HG03135 (cell line): ENCODE data around the gene NCKAP5.

Experiments
- ATAC-seq: cut with Tn5 transposase; IDR thresholded peaks from one replicate; pipeline ENCODE4 v1.9.1; 2021; ENCODE audit warnings: mild to moderate bottlenecking, moderate library complexity; ENCODE audit not compliant: unreplicated experiment

NCKAP5 gene

GRCh38 chr2:133303150-133303549 lies 265.1 kb downstream of the NCKAP5 start:
- no peak for ATAC-seq

- ATAC-seq = no peak
Observed at GRCh38 chr2:133296401-133296800, 271.9 kb downstream of the NCKAP5 start.

GRCh38 chr2:133293544-133294353 lies 274.5 kb downstream of the NCKAP5 start:
- no peak for ATAC-seq

GRCh38 chr2:133292259-133292658 lies 276.0 kb downstream of the NCKAP5 start:
- no peak for ATAC-seq

- ATAC-seq = no peak
Observed at GRCh38 chr2:133287709-133288108, 280.6 kb downstream of the NCKAP5 start.

GRCh38 chr2:133286326-133286922 lies 281.8 kb downstream of the NCKAP5 start:
- ATAC-seq = no peak

GRCh38 chr2:133273031-133273430 lies 295.2 kb downstream of the NCKAP5 start:
- no peak for ATAC-seq

- no peak for ATAC-seq
Observed at GRCh38 chr2:133271105-133271504, 297.2 kb downstream of the NCKAP5 start.

- ATAC-seq = no peak
Observed at GRCh38 chr2:133270550-133270949, 297.7 kb downstream of the NCKAP5 start.

- no peak for ATAC-seq
Observed at GRCh38 chr2:133266926-133267590, 301.2 kb downstream of the NCKAP5 start.

- no peak for ATAC-seq
Observed at GRCh38 chr2:133266041-133266925, 302.0 kb downstream of the NCKAP5 start.

GRCh38 chr2:133265432-133265949 lies 302.8 kb downstream of the NCKAP5 start:
- no peak for ATAC-seq

GRCh38 chr2:133264989-133265401 lies 303.3 kb downstream of the NCKAP5 start:
- no peak for ATAC-seq

- ATAC-seq = no peak
Observed at GRCh38 chr2:133262893-133263292, 305.4 kb downstream of the NCKAP5 start.

GRCh38 chr2:133255360-133255759 lies 312.9 kb downstream of the NCKAP5 start:
- ATAC-seq = no peak

GRCh38 chr2:133253793-133254192 lies 314.5 kb downstream of the NCKAP5 start:
- no peak for ATAC-seq

- ATAC-seq = no peak
Observed at GRCh38 chr2:133252780-133253355, 315.4 kb downstream of the NCKAP5 start.

GRCh38 chr2:133249362-133249761 lies 318.9 kb downstream of the NCKAP5 start:
- no peak for ATAC-seq

GRCh38 chr2:133248264-133248663 lies 320.0 kb downstream of the NCKAP5 start:
- no peak for ATAC-seq

- ATAC-seq = no peak
Observed at GRCh38 chr2:133247631-133248030, 320.6 kb downstream of the NCKAP5 start.
